Kidney tubule cell (primary cell): ENCODE measurements around the gene LRP3.
A peak's percentile ranks its signal among the peaks of the same experiment; 100 is the strongest.
"Not testable (repeated sequence)": the region's sequence is repeated elsewhere in the genome, so short reads cannot be mapped to it uniquely, and the experiment has no call there.

ENCODE experiments used
- DNase-seq: peaks from one replicate; pipeline ENCODE4 v3.0.0-alpha.2; 2018; ENCODE audit warnings: low spot score

Gene LRP3, protein sequence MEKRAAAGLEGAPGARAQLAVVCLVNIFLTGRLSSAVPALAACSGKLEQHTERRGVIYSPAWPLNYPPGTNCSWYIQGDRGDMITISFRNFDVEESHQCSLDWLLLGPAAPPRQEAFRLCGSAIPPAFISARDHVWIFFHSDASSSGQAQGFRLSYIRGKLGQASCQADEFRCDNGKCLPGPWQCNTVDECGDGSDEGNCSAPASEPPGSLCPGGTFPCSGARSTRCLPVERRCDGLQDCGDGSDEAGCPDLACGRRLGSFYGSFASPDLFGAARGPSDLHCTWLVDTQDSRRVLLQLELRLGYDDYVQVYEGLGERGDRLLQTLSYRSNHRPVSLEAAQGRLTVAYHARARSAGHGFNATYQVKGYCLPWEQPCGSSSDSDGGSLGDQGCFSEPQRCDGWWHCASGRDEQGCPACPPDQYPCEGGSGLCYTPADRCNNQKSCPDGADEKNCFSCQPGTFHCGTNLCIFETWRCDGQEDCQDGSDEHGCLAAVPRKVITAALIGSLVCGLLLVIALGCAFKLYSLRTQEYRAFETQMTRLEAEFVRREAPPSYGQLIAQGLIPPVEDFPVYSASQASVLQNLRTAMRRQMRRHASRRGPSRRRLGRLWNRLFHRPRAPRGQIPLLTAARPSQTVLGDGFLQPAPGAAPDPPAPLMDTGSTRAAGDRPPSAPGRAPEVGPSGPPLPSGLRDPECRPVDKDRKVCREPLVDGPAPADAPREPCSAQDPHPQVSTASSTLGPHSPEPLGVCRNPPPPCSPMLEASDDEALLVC

GRCh38 chr19:33193865-33194362 lies at the start of gene LRP3:
LRP3 (plus strand) TSS chr19:33194330; CDS start chr19:33194786, 456 bp downstream.
- peak; percentile 32 for DNase-seq

DNA sequence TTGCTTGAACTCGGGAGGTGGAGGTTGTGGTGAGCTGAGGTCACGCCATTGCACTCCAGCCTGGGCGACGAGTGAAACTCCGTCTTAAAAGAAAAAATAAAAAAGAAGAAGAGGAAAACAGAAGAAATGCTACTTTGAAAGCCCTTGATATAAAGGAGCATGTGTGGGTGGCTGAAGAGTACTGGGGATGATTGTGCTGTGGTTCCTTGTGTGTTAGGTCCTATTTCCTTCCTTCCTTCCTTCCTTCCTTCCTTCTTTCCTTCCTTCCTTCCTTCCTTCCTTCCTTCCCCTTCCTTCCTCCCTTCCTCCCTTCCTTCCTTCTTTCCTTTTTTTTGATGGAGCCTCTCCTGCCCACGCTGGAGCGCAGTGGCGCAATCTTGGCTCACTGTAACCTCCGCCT lies 47.9 kb upstream of the LRP3 start:
- DNase-seq: no peak

- DNase-seq: no peak
Measured at GRCh38 chr19:33147538-33147937, 46.6 kb upstream of the LRP3 start.

DNA sequence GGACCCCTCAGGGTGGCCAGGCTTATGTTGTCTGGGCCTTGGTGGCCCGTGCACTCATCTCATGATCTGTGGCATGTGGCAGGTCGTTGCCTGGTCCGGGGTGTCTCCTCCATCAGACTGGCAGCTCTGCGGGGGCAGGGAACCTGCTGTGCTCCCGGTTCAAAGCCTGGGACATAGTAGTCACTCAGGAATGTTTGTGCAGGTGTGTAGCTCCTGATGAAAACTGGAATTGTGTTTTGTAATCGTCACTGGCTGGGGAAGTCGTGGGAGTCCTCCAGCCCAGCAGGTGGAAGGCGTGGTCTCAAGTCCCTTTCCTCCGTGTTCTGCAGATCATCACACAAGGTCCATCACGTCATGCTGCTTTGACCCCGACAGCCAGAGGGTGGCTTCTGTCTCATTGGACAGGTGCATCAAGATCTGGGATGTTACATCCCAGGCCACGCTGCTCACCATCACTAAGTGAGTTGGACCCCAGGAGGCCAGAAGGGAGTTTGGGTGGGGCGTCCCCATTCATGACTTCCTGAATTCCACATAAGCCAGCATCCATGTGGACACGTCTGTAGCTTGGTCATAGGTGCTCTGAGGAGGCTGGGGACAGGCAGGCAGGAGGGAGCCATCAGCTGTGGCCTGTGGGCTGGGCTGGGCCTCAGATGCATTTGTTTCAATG lies 43.1 kb upstream of the LRP3 start:
- DNase-seq: peak; percentile 11

DNA sequence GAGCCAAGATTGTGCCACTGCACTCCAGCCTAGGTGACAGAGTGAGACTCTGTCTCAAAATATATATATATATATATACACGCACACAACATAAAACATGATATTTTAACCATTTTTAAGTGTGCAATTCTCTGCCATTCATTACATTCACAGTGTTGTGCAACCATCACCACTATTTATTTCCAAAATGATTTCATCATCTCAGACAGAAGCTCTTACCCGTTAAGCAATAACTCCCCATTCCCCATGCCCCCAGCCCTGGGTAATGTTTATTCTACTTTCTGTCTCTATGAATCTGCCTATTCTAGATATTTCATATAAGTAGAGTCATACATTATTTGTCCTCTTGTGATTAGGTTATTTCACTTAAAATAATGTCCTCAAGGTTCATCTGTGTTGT lies 42.0 kb upstream of the LRP3 start:
- DNase-seq: no peak

DNA sequence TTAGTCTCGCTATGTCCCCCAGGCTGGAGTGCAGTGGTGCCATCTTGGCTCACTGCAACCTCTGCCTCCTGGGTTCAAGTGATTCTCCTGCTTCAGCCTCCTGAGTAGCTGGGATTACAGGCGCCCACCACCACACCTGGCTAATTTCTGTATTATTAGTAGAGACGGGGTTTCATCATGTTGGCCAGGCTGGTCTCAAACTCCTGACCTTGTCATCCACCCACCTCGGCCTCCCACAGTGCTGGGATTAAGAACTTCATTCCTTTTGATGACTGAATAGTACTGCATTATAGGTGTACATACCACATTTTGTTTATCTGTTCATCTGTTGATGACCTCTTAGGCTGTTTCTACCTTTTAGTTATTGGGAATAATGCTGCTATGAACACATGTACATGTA lies 41.5 kb upstream of the LRP3 start:
- DNase-seq: not testable (repeated sequence)

DNA sequence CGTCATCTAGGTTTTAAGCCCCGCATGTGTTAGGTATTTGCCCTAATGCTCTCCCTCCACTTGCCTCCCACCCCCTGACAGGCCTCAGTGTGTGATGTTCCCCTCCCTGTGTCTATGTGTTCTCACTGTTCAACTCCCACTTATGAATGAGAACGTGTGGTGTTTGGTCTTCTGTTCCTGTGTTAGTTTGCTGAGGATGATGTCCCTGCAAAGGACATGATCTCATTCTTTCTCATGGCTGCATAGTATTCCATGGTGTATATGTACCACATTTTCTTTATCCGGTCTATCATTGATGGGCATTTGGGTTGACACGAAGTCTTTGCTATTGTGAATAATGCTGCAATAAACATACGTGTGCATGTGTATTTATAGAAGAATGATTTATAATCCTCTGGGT lies 39.8 kb upstream of the LRP3 start:
- DNase-seq: not testable (repeated sequence)

DNA sequence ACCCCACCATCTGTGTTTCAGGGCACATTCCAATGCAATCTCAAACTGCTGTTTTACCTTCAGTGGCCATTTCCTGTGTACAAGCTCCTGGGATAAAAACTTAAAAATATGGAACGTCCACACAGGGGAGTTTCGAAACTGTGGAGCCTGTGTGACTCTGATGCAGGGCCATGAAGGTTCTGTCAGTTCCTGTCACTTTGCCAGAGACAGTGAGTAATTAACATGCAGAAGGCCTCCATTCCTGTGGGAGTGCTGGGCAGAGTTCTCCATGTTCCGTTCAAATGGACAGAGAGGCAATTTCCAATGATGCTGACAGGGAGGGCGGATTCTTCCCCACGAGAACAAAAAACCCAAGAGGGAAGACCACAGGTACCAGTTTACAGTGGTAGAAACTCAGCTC lies 37.8 kb upstream of the LRP3 start:
- DNase-seq: peak; percentile 8

GRCh38 chr19:33157906-33158305 lies 36.2 kb upstream of the LRP3 start:
- no peak for DNase-seq

DNA sequence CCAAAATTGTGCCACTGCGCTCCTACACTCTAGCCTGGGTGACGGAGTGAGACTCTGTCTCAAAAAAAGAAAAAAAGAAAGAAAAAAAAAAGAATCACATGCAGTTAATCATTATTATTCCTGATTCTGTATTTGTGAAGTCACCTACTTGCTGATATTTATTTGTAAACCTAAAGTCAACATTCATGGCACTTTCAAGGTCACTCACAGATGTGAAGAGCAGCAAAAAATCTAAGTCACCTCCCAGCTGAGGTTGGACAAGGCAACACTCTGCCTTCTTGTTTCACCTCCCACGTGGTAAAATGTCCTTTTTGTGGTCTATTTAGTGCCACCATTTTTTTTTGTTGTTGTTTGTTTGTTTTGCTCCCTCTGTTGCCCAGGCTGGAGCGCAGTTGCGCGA lies 35.8 kb upstream of the LRP3 start:
- DNase-seq: no peak

GRCh38 chr19:33159149-33159548 lies 35.0 kb upstream of the LRP3 start:
- no peak for DNase-seq

DNA sequence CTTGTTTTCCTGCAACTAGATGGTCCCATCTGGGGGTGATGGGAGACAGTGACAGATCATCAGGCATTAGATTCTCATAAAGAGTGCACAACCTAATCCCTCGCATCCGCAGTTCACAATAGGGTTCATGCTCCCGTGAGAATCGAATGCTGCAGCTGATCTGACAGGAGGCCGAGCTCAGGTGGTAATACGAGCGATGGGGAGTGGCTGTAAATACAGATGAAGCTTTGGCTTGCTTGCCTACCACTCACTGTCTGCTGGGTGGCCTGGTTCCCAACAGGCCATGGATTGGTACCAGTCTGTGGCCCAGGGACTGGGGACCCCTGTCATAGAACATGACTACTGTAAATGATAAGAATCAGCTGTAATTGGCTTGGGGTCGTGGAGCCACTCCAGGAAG lies 34.2 kb upstream of the LRP3 start:
- DNase-seq: no peak

DNA sequence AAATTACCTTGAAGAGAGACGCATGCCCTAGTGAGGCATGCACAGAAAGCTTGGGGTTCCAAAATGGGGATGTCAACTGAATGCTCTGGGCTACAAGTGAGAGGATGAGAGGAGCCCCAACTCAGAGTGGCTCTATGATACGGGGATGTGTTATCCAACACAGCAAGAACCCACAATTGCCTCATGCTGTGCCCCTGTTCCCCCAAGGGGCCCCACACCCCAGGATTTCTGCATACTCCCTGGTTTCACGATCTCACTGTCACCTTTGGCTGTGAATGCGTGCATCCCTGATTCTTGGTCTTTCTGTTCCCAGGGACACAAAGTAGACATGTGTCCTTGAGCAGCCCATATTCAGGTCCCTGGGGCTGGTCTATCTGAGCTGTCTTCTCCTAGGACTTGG lies 32.9 kb upstream of the LRP3 start:
- DNase-seq: no peak

DNA sequence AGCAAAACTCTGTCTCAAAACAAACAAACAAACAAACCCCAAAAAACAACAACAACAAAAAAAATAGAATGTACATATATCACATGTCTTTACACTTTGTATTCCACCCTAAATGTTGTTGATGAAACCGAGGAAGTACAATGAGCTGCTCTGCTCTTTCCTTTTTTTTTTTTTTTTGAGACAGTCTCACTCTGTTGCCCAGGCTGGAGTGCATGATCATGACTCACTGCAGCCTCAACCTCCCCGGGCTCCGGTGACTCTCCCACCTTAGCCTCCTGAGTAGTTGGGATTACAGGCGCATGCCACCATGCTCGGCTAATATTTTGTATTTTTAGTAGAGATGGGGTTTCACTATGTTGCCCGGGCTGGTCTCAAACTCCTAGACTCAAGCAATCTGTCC lies 30.6 kb upstream of the LRP3 start:
- peak; percentile 46 for DNase-seq

DNA sequence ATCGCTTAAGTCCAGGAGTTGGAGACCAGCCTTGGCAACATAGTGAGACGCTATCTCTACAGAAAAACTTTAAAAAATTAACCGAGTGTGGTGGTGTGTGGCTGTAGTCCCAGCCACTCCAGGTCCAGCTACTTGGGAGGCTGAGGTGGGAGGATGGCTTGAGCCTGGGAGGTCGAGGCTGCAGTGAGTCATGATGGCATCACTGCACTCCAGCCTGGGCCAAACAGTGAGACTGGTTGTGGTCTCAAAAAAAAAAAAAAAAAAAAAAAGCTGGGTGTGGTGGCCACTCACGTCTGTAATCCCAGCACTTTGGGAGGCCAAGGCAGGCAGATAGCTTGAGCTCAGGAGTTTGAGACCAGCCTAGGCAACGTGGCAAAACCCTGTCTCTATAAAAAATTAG lies 28.1 kb upstream of the LRP3 start:
- DNase-seq: not testable (repeated sequence)

- DNase-seq: no peak
Measured at GRCh38 chr19:33167438-33167837, 26.7 kb upstream of the LRP3 start.

- no peak for DNase-seq
Measured at GRCh38 chr19:33168528-33168927, 25.6 kb upstream of the LRP3 start.

DNA sequence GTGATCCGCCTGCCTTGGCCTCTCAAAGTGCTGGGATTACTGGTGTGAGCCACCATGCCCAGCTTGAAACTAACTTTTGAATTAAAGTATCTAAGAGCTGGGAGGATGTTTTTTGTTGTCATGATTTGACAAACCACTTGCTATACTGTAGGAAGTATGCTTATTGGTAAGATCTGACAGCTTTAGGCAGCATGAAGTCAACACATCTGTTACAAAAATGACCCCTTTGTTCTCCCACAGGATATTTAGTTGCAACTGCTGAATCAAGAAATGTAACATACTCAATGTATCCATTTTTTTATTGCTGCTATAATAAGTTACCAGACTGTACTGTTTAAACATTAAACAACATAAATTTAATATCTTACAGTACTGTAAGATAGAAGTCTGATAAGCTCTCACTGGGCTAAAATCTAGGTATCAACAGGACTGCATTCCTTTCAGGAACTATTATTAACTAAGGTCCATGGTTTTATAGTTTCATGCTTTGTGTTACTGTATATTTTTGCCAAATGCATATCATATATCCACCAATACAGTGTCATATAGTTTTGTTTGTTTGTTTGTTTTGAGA lies 22.8 kb upstream of the LRP3 start:
- DNase-seq: no peak

DNA sequence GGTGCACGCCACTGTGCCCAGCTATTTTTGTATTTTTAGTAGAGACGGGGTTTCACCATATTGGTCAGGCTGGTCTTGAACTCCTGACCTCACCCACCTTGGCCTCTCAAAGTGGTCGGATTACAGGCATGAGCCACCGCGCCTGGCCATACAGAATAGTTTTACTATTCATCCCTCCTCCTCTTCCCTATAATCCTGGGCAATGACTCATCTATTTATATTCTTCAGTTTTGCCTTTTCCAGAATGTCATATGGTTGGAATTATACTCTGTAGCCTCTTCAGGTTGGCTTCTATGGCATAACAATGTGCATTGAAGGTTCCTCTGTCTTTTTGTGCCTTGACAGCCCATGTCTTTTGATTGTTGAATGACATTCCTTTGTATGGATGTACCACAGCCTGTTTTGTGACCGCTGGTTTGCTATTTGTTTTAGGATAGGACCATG lies 22.2 kb upstream of the LRP3 start:
- no peak for DNase-seq

DNA sequence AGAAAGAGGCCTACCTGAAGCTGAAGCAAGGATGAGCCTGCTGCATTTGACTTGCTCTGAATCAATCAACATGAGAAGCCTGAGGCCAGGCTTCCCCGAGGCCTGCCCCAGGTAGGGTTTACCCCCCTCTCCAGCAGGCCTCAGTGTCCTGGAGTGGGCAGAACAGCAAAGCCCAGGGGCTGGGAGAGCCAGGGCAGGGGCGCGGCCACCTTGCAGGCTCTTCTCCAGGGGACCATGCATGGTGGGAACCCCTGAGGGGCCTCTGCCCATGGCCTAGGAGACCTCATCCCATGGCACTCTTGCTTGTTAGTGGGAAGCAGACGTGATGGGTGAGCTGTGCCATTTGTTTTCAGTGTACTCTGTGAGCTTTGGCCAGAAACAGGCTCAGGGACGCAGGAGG lies 19.9 kb upstream of the LRP3 start:
- no peak for DNase-seq

GRCh38 chr19:33175156-33175782 lies 18.9 kb upstream of the LRP3 start:
- no peak for DNase-seq
